Erythroblast (primary cell): ENCODE results near the gene ORC2.
"Not testable (repeated sequence)": the region's sequence is repeated elsewhere in the genome, so short reads cannot be mapped to it uniquely, and the experiment has no call there.

Experiments used
- DNase-seq, 2 experiments: peaks; one replicate each; lab custom pipeline; 2025; lab: John Stamatoyannopoulos, UW
- GATA1 ChIP-seq: IDR thresholded peaks from 2 replicates; pipeline ENCODE4 v1.6.1; 2011; ENCODE audit warnings: low read depth, mild to moderate bottlenecking, control low read depth, low read length, moderate library complexity
- POLR2A ChIP-seq: IDR thresholded peaks from 2 replicates; pipeline ENCODE4 v1.6.1; 2011; ENCODE audit warnings: mild to moderate bottlenecking, low read length

The ORC2 gene

DNA sequence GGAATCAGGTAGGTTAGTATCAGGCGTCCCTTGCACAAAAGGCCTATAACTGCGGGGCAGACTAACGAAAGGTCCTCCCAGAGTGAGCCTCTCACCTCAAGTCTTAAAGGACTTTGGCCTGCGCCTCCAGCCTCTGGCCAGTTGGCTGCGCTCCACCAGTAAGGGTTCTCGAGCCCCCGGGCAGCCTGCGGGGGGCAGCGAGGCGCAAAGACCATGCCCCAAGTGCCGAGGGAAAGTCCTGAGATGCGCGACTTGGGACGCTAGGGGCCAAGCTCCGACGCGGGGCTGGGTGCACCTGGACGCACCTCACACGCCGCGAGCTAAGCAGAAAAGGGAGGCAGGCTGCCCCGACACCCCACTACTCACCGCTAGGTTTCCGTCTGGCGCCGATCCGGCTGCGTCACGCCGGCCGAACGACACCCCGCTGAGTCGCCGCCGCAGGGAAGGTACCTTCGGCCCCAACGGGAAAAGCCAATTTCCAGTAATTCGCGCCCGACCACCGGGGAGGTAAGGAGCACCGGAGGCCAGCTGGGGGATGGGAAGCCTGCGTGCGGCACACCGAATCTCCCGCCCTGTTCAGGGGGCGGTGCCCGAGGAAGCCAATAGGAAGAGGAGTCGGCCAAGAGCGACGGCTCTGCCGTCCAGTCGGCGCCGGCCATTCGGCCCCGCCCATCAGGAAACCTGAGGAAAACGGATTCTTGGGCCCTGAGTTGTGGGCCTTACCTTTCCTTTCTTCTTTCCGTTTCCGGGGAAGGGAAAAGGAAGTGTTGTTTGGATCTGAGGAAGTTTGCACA lies at the start of gene ORC2:
Gene ORC2, minus strand, starts transcription at position 537 of the 794 bp plus-strand sequence. CDS start 5,537 bp downstream, outside the sequence.
- TF ChIP-seq GATA1 = no peak
- TF ChIP-seq POLR2A = peak; percentile 61
- peak; percentile 94 to 96 for DNase-seq

DNA sequence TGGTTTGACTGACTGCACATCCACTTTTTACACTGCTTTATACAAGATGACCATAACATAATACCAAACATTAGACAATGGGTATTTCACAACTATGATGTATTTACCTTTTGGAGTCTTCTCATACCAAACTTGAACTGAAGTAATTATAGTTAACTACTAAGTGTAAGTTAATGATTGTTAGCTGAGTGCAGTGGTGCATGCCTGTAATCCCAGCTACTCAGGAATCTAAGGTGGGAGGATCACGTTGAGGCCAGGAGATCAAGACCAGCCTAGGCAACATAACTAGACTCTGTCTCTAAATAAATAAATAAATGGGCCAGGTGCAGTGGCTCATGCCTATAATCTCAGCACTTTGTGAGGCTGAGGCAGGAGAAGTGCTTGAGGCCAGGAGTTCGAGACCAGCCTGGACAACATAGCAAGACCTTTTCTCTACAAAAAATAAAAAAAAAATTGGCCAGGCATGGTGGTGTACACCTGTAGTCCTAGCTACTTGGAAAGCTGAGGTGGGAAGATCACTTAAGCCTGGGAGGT lies 44.9 kb upstream of the ORC2 start:
- DNase-seq = no peak
- TF ChIP-seq GATA1 (no peak), POLR2A (no peak)

DNA sequence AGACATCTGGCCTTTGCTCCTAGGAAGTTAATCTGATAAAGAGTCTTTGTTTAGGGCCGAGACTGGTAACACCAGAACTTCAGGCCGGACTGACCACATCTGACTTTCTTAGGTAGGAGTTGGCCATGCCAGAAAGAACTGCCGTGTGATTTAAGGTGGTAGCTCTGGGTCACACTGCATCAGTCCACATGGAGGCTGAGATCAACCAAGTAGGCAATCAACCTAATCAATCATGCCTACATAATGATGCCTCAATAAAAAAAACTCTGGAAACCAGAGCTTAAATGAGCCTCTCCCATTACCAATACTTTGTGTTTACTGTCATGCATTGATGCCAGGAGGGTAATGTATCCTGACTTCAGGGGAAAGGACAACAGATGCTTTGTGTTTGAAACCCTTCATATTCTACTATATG lies 44.1 kb upstream of the ORC2 start:
- TF ChIP-seq POLR2A = no peak
- DNase-seq = no peak

DNA sequence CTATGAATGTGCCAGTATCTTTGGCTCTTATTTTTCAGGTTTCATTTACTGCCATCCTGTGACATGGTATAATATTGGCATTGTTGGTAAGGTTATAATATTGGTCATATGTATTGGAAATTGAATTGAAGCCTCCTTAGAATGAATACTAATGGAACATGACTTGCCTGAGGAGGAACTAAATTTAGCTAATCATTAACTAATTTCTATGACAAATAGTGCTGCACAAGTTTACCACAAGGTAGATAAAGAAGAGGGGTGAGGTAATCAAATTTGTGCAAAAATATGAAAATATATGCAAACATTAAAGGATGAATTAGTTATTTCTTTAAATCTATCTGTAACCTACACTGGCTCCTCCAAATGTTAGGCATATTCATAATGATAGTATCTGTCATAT lies 43.2 kb upstream of the ORC2 start:
- no peak for TF ChIP-seq POLR2A
- no peak for TF ChIP-seq GATA1
- no peak for DNase-seq

DNA sequence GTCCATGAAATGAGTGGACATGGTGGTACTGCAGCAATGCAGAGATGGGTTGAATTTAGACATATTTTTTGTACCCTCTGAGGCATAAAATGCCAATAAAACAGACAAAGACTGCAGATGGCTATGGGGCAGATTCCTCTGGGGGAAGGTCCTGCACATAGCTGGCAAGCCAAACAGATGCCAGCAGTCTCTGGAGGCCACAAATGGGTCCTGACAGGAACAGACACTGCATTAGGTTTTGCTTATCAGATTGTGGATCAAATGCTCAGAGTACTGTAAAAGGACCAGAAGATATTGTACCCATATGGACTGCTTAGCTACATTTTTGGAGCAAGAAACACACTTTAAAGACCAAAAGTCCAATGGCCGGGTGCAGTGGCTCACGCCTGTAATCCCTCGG lies 40.9 kb upstream of the ORC2 start:
- TF ChIP-seq GATA1 (no peak), POLR2A (no peak)
- DNase-seq = no peak

DNA sequence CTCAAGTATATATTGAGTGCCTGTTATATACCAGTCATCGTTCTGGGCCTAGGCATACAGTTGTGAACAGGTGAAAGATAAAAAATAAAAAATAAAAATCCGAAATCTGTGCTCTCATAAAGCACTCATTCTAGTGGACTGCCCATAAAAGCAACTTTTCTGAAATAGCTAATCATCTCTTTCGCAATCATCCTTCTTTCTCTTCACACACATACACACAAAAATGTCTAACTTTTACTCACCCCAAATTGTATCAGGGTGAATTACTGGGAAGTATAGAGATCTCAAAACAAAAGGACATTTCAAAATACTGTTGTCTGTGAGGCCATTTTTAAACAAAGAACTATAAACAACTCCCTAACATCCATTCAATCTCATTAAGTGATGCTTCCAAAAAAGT lies 29.6 kb upstream of the ORC2 start:
- DNase-seq = no peak
- TF ChIP-seq POLR2A (no peak), GATA1 (no peak)

DNA sequence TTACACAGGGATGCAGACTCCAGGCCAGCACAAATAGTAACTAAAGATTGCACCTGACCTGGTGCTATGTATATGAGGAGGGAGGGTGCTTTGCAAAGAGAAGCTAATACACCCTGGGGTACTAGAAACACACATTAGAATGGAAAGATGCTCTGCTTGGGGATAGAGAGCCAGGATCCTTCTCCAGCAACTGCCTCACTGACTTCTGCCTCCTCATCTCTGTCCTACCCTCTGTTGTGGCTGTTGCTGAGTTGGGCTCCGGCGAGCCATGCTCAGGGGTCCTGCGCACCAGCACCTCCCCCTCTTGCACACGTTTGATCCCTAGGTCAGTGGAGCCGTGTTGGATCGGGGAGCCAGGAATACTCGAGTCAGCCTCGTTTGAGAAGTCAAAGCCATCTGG lies 23.7 kb upstream of the ORC2 start:
- no peak for DNase-seq
- TF ChIP-seq POLR2A (no peak), GATA1 (no peak)

DNA sequence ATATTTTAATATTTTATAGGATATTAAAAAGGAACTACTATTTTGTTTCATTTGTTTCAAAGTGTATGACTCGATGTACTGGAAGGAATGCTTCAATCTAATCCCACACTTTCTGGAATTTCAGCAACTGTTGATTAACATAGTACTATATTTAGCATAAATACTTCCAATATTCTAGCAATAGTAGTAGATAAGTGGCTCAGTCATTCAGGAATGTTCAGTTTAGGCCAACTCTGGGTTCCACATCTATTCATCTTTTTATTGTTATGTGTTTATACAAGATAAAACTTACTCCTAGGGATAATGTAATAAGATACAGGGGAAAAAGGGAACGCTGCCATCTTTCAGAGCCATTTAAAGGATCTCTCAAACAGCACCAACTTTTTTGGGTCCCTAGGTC lies 22.3 kb upstream of the ORC2 start:
- no peak for DNase-seq
- TF ChIP-seq POLR2A (no peak), GATA1 (no peak)

DNA sequence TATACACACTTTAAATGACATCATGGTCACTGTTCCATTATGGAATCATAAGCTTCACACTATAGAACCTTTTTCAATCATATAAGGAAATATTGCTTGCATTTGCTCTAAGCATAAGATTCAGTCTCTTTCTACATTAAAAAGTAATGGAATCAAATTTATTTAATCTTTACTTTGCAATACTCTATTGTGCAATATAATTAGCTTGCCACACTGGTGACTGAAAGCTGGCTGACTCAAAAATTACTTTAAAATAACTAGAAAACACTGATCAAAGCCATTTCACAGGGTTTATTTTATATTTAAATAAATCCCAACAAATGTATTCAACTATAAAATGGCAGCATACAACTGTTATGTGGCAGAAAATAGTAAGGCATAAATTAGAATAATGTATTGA lies 13.2 kb upstream of the ORC2 start:
- no peak for DNase-seq
- TF ChIP-seq GATA1 = no peak
- no peak for TF ChIP-seq POLR2A

DNA sequence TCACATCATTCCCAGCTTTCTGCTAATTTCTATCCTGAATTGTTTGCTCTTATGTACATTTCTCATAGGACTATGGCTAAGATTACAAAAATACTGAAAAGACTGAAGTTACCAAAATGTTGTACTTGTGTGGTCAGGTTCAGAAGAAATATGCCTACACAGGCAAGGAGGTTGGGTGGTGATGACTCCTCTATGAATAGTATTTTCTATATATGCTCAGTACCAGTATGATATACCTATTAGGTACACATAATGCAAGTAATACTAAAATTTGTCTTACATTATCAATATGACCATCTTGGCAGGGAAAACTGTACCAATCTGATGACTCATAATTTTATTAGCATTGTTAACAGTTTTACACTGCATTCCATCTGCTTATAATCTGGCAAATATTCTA lies 12.2 kb upstream of the ORC2 start:
- no peak for TF ChIP-seq POLR2A

DNA sequence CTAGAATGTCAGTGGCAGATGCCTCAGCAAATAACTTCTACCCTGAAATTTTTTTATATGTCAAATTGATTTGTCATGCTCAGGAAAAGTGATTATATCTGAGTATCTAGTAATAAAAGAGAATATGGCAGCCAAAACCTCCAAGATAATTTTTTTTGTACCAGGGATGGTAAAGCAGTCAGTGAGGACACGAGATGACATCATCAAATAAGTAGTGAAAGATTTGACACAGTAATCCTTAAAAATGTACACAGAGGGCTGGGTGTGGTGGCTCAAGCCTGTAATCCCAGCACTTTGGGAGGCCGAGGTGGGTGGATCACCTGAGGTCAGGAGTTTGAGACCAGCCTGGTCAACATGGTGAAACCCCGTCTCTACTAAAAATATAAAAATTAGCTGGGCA lies 6.6 kb upstream of the ORC2 start:
- DNase-seq = not testable (repeated sequence)

More for the DNA sequence above, 12.2 kb upstream of the ORC2 start:
- peak in 1 of 2 experiments; percentile 4 for DNase-seq

DNA sequence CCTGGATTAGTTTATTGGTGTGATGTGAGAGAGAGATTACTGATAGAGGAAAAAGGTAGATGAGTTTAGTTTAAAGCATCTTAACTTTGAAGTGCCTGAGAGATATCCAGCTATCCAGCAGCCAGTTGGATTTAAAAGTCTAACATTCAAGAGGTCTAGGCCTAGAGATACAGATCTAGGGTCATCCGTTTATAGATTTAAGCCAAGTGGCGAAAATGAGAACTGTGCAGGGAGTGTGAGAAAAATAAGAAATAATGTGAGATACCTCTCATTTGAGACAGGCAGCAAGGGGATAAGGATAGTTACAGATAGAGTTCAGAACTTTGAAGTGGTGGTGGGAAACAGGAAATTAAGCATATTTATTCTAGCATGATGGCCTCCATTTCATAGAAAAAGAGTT lies 5.3 kb upstream of the ORC2 start:
- TF ChIP-seq POLR2A (no peak), GATA1 (no peak)

DNA sequence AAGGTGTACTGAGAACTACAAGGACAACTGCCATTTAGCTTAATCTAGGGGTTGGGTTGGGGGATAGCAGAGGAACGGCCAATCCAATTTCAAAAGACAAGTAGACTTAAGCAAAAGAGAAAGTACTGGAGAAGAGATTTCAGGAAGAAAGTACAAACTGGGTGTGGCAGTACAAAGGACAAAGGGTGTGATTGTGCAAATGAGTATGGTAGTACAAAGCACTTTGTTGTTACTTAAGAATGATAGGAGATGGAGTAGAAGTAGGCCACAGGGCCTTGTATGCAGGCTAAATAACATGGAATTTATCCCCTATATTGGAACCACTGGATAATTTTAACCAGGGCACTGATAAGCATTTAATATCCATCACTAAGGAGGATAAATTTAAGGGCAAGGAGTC lies 4.7 kb upstream of the ORC2 start:
- no peak for TF ChIP-seq GATA1
- no peak for TF ChIP-seq POLR2A
- DNase-seq = no peak

More for the DNA sequence above, 5.3 kb upstream of the ORC2 start:
- peak; percentile 19 to 41 for DNase-seq

DNA sequence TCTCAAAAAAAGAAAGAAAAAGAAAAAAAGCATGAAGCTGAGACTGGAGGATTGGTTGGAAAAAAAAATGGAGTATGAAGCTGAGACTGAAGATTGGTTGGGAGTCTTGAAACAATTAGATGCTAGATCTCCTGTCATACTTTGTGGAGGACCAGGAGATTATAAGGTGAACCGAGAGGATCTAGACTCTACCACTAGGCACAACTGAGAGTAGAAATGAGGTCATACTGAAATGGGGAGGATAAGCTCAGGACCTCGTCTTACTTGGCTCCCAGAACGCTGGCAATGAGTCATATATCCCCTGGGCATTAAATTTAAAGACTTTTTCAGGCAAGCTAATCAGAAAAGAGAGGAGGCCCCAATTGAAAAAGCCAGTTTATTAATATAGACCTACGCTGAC lies 3.3 kb upstream of the ORC2 start:
- DNase-seq = peak; percentile 27 to 61
- TF ChIP-seq GATA1 = no peak
- TF ChIP-seq POLR2A = no peak

DNA sequence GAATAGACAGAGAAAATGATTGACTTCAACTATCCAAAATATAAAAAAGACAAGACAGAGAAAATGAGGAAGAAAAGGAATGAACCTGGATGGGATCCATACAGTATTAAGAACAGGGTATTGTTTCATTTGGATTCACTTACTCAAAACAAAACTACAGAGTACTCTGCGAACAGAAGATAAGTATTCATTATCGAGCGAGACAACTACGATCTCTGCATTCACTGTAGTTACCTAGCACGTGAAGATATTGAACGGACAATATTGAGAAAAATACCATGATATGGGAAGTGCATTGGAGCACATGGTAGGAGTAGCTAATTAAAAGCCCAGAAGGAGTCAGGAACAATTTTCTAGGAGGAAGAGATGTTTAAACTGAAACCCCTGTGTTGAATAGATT lies 1.0 kb upstream of the ORC2 start:
- TF ChIP-seq POLR2A = no peak
- no peak for TF ChIP-seq GATA1
- peak; percentile 35 to 46 for DNase-seq

DNA sequence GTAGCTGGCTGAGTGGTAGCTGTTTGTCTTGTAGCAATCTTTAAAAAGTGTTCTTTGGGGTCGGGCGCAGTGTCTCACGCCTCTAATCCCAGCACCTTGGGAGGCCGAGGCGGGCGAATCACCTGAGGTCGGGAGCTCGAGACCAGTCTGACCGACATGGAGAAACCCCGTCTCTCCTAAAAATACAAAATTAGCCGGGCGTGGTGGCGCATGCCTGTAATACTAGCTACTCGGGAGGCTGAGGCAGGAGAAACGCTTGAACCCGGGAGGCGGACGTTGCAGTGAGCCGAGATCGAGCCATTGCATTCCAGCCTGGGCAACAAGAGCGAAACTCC lies 425 bp upstream of the ORC2 start:
- DNase-seq = not testable (repeated sequence)
